NCI-H82 (cell line): ENCODE measurements around the gene PKD1.
A peak's percentile ranks its signal among the peaks of the same experiment; 100 is the strongest.

ENCODE experiments used
- DNase-seq: peaks from one replicate; lab custom pipeline; 2025; lab: John Stamatoyannopoulos, UW

Gene PKD1

DNA sequence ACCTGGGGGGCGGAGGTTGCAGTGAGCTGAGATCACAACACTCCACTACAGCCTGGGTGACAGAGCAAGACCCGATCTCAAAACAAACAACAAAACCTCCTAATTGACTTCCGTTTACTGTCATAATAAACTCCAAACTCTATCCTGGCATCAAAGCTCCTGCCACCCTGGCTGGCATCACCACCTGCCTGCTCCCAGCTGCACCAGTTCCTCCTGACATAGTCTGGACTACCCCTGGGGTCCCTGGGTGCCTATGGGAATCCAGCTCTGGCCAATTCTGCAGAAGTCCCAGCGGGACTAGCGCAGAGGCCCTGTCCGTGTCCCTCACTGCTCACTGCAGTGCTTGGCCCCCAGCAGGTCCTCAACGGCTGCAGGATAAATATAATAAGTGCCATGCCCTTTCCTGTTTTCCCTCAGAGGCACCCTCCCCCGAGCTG, 88.8 kb downstream of the PKD1 start:
- no peak for DNase-seq

DNA sequence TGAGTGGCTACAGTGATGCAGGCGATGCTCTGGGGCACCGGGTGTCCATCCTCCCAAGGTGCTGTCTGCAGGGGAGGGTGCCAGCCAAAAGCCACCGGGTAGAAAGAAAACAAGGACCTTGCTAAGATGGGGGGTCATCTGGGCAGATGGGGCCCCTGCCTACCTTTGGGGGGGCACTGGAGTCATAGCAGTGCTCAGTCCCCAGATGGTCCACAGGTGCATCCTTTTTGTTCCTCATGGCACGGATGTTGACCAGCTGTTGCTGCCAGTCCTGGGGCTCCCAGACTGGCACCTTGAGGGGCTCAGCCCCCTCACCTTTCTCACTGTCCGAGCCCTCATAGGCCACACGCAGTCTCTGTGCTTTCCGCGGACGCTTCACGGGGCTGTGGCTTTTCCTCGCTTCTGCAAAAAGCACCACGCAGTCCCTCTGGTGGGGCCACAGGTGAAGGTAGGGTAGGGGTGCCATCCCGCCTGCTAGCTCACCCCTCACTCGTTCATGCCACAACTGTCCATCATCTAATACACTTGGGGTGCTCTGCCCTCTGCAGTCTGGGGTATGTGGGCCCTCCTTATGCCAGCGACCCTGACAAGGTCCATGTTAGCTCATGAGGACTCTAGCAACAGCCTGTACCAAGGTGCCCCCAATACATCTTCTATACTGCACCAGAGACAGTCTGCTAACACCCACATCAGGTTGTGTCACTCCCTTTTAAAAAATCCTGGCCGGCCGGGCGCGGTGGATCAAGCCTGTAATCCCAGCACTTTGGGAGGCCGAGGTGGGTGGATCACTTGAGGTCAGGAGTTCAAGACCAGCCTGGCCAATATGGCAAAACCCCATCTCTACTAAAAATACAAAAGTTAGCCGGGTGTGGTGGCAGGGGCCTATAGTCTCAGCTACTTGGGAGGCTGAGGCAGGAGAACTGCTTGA, 89.5 kb downstream of the PKD1 start:
- DNase-seq: no peak

DNA sequence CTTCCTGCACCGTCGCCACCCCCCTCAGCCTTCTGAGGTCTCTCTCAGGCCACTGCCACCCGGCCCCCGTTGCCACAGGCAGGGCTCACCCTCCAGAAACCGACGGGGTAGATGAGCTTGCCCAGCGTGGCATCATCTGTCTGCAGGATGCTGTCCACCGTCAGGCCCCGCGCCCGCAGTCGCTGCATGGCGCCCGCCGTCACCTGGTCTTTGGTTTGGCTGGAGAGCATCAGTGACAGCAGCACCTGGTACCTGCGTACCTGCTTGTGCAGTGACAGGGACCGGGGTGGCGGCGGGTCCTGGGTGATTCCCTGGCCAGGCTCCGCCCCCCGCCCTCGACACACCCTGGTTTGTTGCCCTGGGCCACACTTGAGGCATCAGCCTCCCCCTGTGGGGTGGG, 91.2 kb downstream of the PKD1 start:
- no peak for DNase-seq

DNA sequence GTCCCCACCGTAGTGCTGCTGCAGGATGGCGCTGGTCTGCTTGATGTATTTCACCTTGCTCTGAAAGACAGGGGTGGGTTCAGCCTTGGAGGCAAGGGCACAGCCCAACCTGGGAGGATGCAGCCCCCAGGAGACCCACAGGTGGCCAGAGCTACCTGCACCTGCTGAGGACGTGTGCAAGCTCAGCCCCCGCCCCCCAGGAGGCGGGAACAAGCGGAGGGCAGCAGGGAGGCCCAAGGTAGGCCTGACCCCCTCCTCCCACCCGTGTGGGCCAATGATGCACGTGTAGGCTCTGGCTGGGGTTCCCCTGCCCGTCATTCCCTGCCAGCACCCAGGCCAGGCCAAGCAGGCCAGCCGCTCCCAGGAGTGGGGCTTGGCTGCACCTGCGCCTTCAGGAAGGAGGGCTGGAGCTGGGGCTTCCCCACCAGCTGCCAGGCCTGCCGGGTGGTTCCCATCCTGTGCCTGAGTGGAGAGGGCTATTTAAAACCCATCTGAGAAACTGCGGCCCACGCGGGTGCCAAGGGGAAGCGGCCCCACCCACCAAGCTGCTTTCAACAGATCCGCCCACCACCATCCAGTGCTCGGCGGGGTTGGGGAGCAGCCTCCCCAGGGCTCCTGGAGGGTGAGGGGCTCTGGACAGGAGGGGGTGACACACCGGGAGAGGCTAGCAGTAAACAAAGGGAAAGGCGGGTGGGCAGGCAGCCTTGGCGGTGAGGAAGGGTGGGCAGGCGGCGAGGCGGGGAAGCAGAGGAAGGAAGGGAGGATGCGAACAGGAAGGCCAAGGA, 91.8 kb downstream of the PKD1 start:
- DNase-seq: no peak

DNA sequence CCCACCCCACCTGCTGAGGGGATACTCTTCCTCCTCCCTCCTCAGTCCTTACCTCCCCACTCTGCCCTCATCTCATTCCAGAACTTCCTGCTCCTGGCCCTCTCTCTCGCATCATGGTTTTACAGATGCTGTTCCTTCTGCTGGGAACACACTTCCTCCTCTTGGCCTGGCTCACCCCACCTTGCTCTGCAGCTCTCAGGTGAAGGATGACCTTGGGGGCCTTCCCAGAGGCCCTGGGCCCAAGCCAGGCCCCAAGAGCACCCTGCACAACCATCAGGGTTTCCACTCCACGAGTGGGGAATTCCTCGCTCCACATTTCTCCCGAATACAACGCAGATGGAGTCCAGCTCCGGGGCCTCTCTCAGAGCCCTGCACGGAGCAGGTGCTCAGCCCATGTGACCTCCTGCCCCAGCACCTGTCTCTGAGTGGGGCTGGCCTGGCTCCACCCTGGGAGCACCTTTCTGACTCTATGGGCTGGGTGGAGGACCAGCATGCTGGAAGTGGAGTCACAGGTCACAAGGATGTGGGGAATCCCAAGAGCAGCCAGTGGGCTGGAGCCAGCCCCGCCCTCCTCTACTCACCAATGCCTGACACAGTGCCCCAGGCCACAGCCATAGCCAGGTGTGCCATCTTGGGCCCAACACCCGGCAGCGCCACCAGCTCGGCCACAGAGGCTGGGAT, 92.6 kb downstream of the PKD1 start:
- DNase-seq: no peak

DNA sequence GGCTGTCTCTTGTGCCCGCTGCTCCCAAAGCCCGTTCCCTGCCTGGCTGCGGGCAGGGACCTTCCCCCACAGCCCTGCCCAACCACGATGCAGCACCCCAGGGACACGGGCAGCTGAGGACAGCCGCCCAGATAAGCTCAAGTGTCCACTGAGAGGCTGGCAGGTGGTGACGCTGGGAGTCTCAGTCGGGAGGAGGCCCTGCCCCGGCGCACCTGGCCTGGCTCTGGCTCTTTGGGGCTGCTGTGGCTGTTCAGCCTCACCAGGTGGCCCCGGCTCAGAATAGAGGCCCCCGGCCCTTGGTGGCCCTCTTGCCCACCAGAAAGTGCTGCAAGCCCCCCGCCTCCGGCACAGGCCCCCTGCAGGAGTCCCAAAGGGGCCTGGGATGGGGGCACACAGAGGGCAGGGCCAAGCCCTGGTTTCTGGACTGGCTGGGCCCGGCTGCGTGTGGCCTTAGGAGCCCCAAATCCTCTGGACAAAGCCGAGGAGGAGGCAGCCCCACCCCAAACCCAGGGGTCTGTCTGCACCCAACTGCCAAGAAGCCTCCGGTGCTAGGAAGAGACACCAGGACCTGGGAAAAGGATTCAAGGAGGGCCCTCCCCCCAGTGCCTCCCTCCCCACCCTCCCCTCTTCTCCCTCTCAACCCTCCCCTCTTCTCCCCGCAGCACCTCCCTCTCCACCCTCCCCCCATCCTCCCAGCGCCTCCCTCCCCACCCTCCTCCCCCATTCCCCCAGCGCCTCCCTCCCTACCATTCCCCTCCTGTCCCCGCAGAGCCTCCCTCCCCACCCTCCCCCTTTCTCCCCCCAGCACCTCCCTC, 93.3 kb downstream of the PKD1 start:
- peak; percentile 42 for DNase-seq

DNA sequence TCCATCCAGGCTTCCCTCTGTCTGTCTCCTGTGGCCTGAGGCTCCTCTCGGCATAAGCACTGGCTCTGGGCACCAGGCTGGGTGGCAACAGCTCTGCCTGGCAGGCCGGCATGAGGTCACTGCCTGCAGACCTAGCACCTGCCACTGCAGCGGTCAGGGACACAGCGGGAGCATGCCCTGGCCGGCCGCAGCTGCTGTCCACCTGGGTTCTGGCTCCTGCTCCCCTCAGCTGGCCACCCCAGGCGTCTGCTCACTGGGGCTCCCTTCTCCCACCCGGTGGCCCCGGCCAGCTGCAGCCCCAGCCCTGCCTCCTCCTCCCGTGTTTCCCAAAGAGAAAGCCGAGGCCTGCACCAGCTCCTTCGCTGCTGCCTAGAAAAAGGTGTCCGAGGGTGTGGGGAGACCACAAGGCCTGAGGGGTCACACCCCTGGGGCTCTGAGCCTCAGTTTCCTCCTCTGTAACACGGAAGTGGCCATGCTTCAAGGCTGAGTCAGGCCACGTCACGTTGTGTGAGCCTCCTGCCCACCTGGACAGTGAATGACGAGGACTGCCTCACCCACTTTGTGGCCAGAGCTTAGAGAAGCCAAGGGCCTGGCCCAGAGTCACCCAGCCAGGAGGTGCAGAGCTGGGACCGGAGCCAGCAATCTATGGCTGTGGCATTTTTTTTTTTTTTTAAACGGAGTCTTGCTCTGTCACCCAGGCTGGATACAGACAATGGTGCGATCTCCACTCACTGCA, 94.7 kb downstream of the PKD1 start:
- DNase-seq: no peak

DNA sequence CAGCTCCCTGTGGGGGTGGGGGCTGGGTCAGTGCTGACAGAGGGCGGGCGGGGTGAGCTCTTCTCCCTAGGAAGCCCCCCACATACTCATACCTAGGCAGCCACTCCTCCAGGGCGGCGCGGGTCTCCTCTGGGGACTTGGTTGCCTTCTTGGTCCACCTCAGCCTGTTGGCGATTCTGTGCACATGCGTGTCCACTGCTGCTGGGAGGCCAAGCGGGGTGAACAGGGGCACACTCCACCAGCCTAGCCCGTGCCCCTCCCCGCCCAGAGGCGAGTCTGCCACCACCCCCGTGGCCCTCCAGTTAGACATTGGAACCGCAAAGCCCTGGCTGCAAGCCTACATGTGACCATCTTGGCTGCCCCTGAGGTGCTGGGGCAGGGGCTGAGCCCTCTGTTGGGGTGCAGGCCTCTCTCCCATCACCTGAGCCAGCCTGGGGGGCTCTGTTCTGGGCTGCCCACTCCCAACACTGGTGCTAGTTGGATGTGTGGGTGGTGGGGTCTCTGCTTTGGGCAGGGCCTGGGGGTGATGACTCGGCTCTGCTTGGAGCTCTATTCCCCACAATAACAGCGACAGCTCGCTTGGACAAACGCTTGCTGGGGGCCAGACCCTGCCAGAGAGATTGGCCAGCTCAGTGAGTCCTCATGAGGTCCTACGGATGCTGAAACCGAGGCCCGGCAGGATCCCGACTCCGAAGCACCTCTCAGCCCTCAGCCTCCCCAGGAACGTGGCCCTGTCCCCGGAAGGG, 95.5 kb downstream of the PKD1 start:
- no peak for DNase-seq

DNA sequence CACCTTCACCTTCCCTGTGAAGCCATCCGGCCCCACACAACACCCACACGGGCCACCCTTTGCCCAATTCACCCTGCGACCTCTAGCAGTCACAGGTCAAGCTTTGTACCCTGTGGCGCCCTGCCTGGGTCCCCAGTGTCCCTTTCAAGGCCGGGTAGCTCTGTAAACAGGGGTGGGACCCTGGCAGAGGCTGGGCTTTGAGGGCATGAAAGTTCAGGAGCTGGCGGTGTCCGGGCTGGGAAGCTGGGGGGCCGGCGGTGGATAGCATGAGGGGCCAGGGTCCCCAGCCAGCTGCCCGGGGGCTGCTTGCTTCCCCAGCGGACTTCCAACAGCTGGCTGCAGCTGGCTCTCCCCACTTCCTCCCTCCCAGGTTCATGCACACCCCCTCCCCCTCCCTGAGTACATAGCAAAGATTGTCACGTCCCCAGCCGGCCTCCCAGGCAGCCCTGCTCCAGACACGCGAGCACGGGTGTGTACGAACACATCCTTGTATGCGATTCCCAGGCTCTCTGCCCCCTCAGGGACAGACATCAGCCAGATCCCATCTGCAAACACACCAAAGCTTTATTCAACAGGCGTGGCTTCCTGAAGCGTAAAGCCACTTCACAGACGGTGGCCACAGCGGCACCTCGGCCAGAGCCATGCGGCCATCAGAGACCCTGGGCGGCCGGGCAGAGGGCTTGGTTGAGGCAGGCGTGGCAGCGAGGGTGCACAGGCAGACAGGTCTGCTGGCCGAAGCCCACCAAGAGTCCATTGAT, 96.2 kb downstream of the PKD1 start:
- no peak for DNase-seq
